ENCODE measurements around the gene ANKRD49.

Gene ANKRD49

GRCh38 chr11:94493281-94494125 lies at the start of gene ANKRD49, which contains the start of gene MRE11:
ANKRD49 (plus strand) TSS chr11:94493984; CDS start chr11:94496694, 2,710 bp downstream.
MRE11 (minus strand) TSS chr11:94493844; CDS start chr11:94492801, 1,043 bp downstream.
- DNase-seq (ENCODE audit: low spot score) (peak; percentile 96), FAIRE-seq (peak; percentile 95)

GRCh38 chr11:94445641-94446040 lies 48.1 kb upstream of the ANKRD49 start:
- FAIRE-seq (no peak), DNase-seq (ENCODE audit: low spot score) (no peak)

GRCh38 chr11:94447149-94447548 lies 46.6 kb upstream of the ANKRD49 start:
- FAIRE-seq: no peak

GRCh38 chr11:94449029-94449428 lies 44.8 kb upstream of the ANKRD49 start:
- FAIRE-seq: no peak
- no peak for DNase-seq (ENCODE audit: low spot score)

More at GRCh38 chr11:94447149-94447548, 46.6 kb upstream of the ANKRD49 start:
- no peak for DNase-seq (ENCODE audit: low spot score)

- DNase-seq (ENCODE audit: low spot score) (no peak), FAIRE-seq (no peak)
Observed at GRCh38 chr11:94449437-94449836, 44.3 kb upstream of the ANKRD49 start.

GRCh38 chr11:94450048-94450447 lies 43.7 kb upstream of the ANKRD49 start:
- no peak for DNase-seq (ENCODE audit: low spot score)
- no peak for FAIRE-seq

GRCh38 chr11:94452988-94453387 lies 40.8 kb upstream of the ANKRD49 start:
- DNase-seq (ENCODE audit: low spot score) (no peak), FAIRE-seq (no peak)

GRCh38 chr11:94454301-94454700 lies 39.5 kb upstream of the ANKRD49 start:
- FAIRE-seq (no peak), DNase-seq (ENCODE audit: low spot score) (no peak)

- DNase-seq (ENCODE audit: low spot score) (no peak), FAIRE-seq (no peak)
Observed at GRCh38 chr11:94455861-94456260, 37.9 kb upstream of the ANKRD49 start.

GRCh38 chr11:94457118-94458029 lies 36.4 kb upstream of the ANKRD49 start:
- no peak for FAIRE-seq
- no peak for DNase-seq (ENCODE audit: low spot score)

GRCh38 chr11:94459576-94459975 lies 34.2 kb upstream of the ANKRD49 start:
- DNase-seq (ENCODE audit: low spot score) (no peak), FAIRE-seq (no peak)

- no peak for DNase-seq (ENCODE audit: low spot score)
- no peak for FAIRE-seq
Observed at GRCh38 chr11:94469416-94469815, 24.4 kb upstream of the ANKRD49 start.

- DNase-seq (ENCODE audit: low spot score): no peak
- no peak for FAIRE-seq
Observed at GRCh38 chr11:94472916-94473799, 20.6 kb upstream of the ANKRD49 start.

- DNase-seq (ENCODE audit: low spot score): no peak
- FAIRE-seq: no peak
Observed at GRCh38 chr11:94477624-94478023, 16.2 kb upstream of the ANKRD49 start.

- no peak for FAIRE-seq
- no peak for DNase-seq (ENCODE audit: low spot score)
Observed at GRCh38 chr11:94481342-94481741, 12.4 kb upstream of the ANKRD49 start.

GRCh38 chr11:94486068-94486467 lies 7.7 kb upstream of the ANKRD49 start:
- DNase-seq (ENCODE audit: low spot score) (no peak), FAIRE-seq (no peak)

- DNase-seq (ENCODE audit: low spot score): no peak
- no peak for FAIRE-seq
Observed at GRCh38 chr11:94494126-94494680, 419 bp downstream of the ANKRD49 start.

- DNase-seq (ENCODE audit: low spot score): no peak
- no peak for FAIRE-seq
Observed at GRCh38 chr11:94500181-94500580, 6.4 kb downstream of the ANKRD49 start.

- DNase-seq (ENCODE audit: low spot score) (no peak), FAIRE-seq (no peak)
Observed at GRCh38 chr11:94501522-94501921, 7.7 kb downstream of the ANKRD49 start.

- FAIRE-seq (no peak), DNase-seq (ENCODE audit: low spot score) (peak; percentile 41)
Observed at GRCh38 chr11:94504689-94505293, 11.0 kb downstream of the ANKRD49 start.

All from urothelium cell line (cell line).